NCI-H82 (cell line): ENCODE results near the gene BMAL1.
A peak's percentile ranks its signal among the peaks of the same experiment; 100 is the strongest.
"Not testable (repeated sequence)": the region's sequence is repeated elsewhere in the genome, so short reads cannot be mapped to it uniquely, and the experiment has no call there.

Experiments
- DNase-seq: peaks from one replicate; lab custom pipeline; 2025; lab: John Stamatoyannopoulos, UW

BMAL1 gene

GRCh38 chr11:13277768-13278608 lies at the start of gene BMAL1:
BMAL1 (plus strand) TSS chr11:13277790; CDS start chr11:13354309, 76,519 bp downstream.
- peak; percentile 25 for DNase-seq

- no peak for DNase-seq
Observed at GRCh38 chr11:13228572-13228971, 49.0 kb upstream of the BMAL1 start.

GRCh38 chr11:13229136-13229535 lies 48.5 kb upstream of the BMAL1 start:
- no peak for DNase-seq

- no peak for DNase-seq
Observed at GRCh38 chr11:13229711-13230318, 47.8 kb upstream of the BMAL1 start.

- DNase-seq = no peak
Observed at GRCh38 chr11:13233173-13233745, 44.3 kb upstream of the BMAL1 start.

- no peak for DNase-seq
Observed at GRCh38 chr11:13235895-13236294, 41.7 kb upstream of the BMAL1 start.

- no peak for DNase-seq
Observed at GRCh38 chr11:13236626-13237025, 41.0 kb upstream of the BMAL1 start.

- no peak for DNase-seq
Observed at GRCh38 chr11:13237761-13238160, 39.8 kb upstream of the BMAL1 start.

GRCh38 chr11:13238879-13239514 lies 38.6 kb upstream of the BMAL1 start:
- peak; percentile 74 for DNase-seq

- no peak for DNase-seq
Observed at GRCh38 chr11:13242564-13242963, 35.0 kb upstream of the BMAL1 start.

- DNase-seq = peak; percentile 68
Observed at GRCh38 chr11:13247606-13248296, 29.8 kb upstream of the BMAL1 start.

GRCh38 chr11:13249177-13249576 lies 28.4 kb upstream of the BMAL1 start:
- no peak for DNase-seq

- no peak for DNase-seq
Observed at GRCh38 chr11:13249992-13250391, 27.6 kb upstream of the BMAL1 start.

- DNase-seq = no peak
Observed at GRCh38 chr11:13251966-13252365, 25.6 kb upstream of the BMAL1 start.

GRCh38 chr11:13252438-13252837 lies 25.2 kb upstream of the BMAL1 start:
- DNase-seq = no peak

GRCh38 chr11:13256216-13256615 lies 21.4 kb upstream of the BMAL1 start:
- no peak for DNase-seq

GRCh38 chr11:13258061-13258460 lies 19.5 kb upstream of the BMAL1 start:
- not testable (repeated sequence) for DNase-seq

GRCh38 chr11:13258855-13259254 lies 18.7 kb upstream of the BMAL1 start:
- DNase-seq = no peak

GRCh38 chr11:13259374-13259773 lies 18.2 kb upstream of the BMAL1 start:
- DNase-seq = no peak

GRCh38 chr11:13260201-13260962 lies 17.2 kb upstream of the BMAL1 start:
- no peak for DNase-seq

GRCh38 chr11:13260963-13261588 lies 16.5 kb upstream of the BMAL1 start:
- no peak for DNase-seq
